Upper lobe of left lung (tissue), 4 donors: ENCODE data around the gene CDC25A.

ENCODE experiments used
- CTCF ChIP-seq, 6 experiments: fragments of 450-650 bp in 4 of 6; fragments of 200-600 bp in 2 of 6; sonication (generic) in 2 of 6; IDR thresholded peaks; one replicate each; pipeline ENCODE4 v1.5.1; 2016 to 2019; ENCODE audit warnings: antibody characterized with exemption in 6 of 6
- POLR2AphosphoS5 ChIP-seq, 2 donors: sonication (generic); formaldehyde crosslinking; IDR thresholded peaks; one replicate each; pipeline ENCODE4 v1.5.1; 2017; ENCODE audit warnings: antibody characterized with exemption in 2 of 2

- no peak for TF ChIP-seq POLR2AphosphoS5 (IDR thresholded peaks at IDR 0.05)
- TF ChIP-seq CTCF (IDR thresholded peaks at IDR 0.05): no peak
Measured at GRCh38 chr3:48208076-48208475, 19.9 kb upstream of the CDC25A start.
